ENCODE results near the gene CYTH2. TPM values are rescaled to one million over a fixed set of nuclear protein-coding genes. Genes with fewer than 3 reads are reported as not detected.
"Not testable (repeated sequence)": the region's sequence is repeated elsewhere in the genome, so short reads cannot be mapped to it uniquely, and the experiment has no call there.

The CYTH2 gene
- polyA plus RNA-seq, 3 donors: 36.5 to 50.2 (median 40.7) TPM

GRCh38 chr19:48487544-48487943, 18.4 kb downstream of the CYTH2 start:
- no peak overlapping the region for H3K27ac ChIP-seq (ENCODE audit: low read depth, low read length)
- 78 to 84% (median 80%) methylated on average over 6 of the region's 6 CpGs for WGBS, 3 donors

- 57 to 71% (median 67%) methylated on average over 8 of the region's 8 CpGs for WGBS, 3 donors
- no peak overlapping the region for H3K27ac ChIP-seq (ENCODE audit: low read depth, low read length)
These were observed 18.8 kb downstream of the CYTH2 start for GRCh38 chr19:48487948-48488347.

- H3K27ac ChIP-seq (ENCODE audit: low read depth, low read length): not testable (repeated sequence)
- WGBS, 3 donors: 87 to 93% (median 88%) methylated on average over 7 of the region's 7 CpGs
These were observed 19.3 kb downstream of the CYTH2 start for GRCh38 chr19:48488478-48488877.

- no peak overlapping the region for H3K27ac ChIP-seq (ENCODE audit: low read depth, low read length)
- 22 to 27% (median 24%) methylated on average over 19 of the region's 19 CpGs for WGBS, 3 donors
These were observed 20.5 kb downstream of the CYTH2 start for GRCh38 chr19:48489608-48490216.

- 6 to 10% (median 6%) methylated on average over 27 to 50 of the region's 50 CpGs for WGBS, 3 donors
- H3K27ac ChIP-seq (ENCODE audit: low read depth, low read length): no peak overlapping the region
These were observed 22.0 kb downstream of the CYTH2 start for GRCh38 chr19:48490981-48491792.

- 30 to 33% (median 31%) methylated on average over 10 of the region's 10 CpGs for WGBS, 3 donors
- no peak overlapping the region for H3K27ac ChIP-seq (ENCODE audit: low read depth, low read length)
These were observed 22.6 kb downstream of the CYTH2 start for GRCh38 chr19:48491793-48492123.

GRCh38 chr19:48492925-48493717, 24.0 kb downstream of the CYTH2 start:
- WGBS, 3 donors: 1 to 3% (median 3%) methylated on average over 39 to 47 of the region's 47 CpGs
- no peak overlapping the region for H3K27ac ChIP-seq (ENCODE audit: low read depth, low read length)

- 4 to 5% (median 4%) methylated on average over 43 to 70 of the region's 70 CpGs for WGBS, 3 donors
- no peak overlapping the region for H3K27ac ChIP-seq (ENCODE audit: low read depth, low read length)
These were observed 24.7 kb downstream of the CYTH2 start for GRCh38 chr19:48493718-48494401.

- H3K27ac ChIP-seq (ENCODE audit: low read depth, low read length): no peak overlapping the region
- 49 to 81% (median 57%) methylated on average over 6 of the region's 6 CpGs for WGBS, 3 donors
These were observed 26.2 kb downstream of the CYTH2 start for GRCh38 chr19:48495396-48495795.

- H3K27ac ChIP-seq (ENCODE audit: low read depth, low read length): no peak overlapping the region
- WGBS, 3 donors: 56 to 73% (median 70%) methylated on average over 39 to 45 of the region's 45 CpGs
These were observed 28.0 kb downstream of the CYTH2 start for GRCh38 chr19:48496959-48497727.

- 66 to 74% (median 68%) methylated on average over 36 to 46 of the region's 46 CpGs for WGBS, 3 donors
- no peak overlapping the region for H3K27ac ChIP-seq (ENCODE audit: low read depth, low read length)
These were observed 28.8 kb downstream of the CYTH2 start for GRCh38 chr19:48497728-48498594.

- H3K27ac ChIP-seq (ENCODE audit: low read depth, low read length): no peak overlapping the region
- 50 to 57% (median 52%) methylated on average over 18 to 50 of the region's 59 CpGs for WGBS, 3 donors
These were observed 29.6 kb downstream of the CYTH2 start for GRCh38 chr19:48498595-48499311.

- 62 to 81% (median 65%) methylated on average over 40 to 44 of the region's 44 CpGs for WGBS, 3 donors
- H3K27ac ChIP-seq (ENCODE audit: low read depth, low read length): no peak overlapping the region
These were observed 30.3 kb downstream of the CYTH2 start for GRCh38 chr19:48499316-48500090.

- no peak overlapping the region for H3K27ac ChIP-seq (ENCODE audit: low read depth, low read length)
- WGBS, 3 donors: 39 to 57% (median 45%) methylated on average over 30 to 32 of the region's 32 CpGs
These were observed 31.8 kb downstream of the CYTH2 start for GRCh38 chr19:48500830-48501493.
